GM21528 (cell line): Measurements from ENCODE around the gene HSD3B7.

Source experiments
- ATAC-seq: cut with Tn5 transposase; IDR thresholded peaks from one replicate; pipeline ENCODE4 v1.9.1; 2021; ENCODE audit warnings: mild to moderate bottlenecking, moderate library complexity; ENCODE audit not compliant: unreplicated experiment, low FRiP score

The HSD3B7 gene

DNA sequence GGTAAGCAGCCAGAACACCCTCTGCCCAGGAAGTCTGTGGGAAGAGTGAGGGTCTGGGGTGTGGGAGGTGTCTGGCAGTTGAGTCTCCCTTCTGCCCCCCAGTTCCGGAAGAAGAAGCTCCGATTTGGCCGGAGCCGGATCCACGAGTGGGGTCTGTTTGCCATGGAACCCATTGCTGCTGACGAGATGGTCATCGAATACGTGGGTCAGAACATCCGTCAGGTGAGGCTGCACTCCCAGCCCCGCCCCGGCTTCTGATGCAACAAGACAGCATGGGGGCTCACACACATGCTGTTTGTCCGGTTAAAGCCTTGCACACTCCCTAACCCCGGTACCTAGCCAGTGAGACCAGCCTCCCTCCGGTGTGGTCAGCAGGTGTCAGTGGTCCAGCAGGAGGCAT is 4.0 kb upstream of the HSD3B7 start:
- ATAC-seq, result no peak

DNA sequence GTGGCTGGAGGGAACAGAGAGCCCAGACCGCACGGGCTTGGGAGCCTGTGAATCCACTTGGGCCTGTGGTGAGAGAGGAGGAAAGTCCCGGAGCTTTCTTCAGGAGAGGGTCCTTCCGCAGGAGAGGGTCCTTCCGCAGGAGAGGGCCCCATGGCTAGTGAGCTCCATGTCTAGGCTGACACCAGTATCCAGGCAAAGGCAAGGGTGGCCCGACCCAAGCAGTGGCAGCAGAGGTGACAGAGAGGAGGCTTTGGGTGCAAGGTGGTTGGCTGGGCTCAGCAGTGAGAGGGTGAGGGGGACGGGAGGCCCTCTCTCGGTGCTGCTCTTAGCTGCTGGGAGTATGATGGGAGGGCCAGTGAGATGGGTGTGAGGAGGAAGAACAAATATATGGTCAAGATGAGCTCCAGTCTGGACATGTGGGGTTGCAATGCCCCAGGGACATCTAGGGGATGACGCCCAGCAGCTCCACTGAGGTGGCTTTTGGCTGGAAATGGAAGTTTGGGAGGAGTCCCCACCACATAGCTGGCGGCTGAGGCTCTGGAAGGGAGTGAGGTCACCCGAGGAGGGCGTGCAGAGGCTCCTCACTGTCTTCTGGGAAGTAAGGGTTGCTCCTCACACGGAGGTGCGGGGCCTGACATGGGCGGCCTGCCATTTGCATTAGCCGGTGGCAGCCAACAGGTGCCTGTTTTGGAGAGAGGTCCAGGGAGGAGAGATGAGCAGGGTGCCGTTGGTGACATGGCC is 2.3 kb upstream of the HSD3B7 start:
- no peak for ATAC-seq

DNA sequence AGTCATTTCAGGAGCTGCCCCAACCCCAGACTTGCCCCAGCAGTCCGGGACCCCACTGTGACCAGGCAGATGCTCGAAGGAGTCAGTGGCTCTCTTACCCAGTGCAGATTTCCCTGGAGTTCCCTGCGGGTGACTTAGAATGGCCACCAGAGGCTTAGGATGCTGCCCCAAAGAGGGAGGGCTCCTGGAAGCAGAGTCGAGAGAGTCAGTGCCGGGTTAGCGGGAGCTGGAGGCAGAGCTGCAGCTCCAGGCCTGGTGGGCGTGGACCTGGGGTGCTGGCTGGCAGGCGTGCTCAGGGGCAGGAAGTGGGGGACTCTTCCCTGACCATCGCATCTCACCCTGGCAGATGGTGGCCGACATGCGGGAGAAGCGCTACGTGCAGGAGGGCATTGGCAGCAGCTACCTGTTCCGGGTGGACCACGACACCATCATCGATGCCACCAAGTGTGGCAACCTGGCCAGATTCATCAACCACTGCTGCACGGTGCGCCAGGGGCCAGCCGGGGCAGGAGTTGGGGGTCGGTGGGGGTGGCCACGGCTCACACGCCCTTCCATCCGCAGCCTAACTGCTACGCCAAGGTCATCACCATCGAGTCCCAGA is 1.6 kb upstream of the HSD3B7 start:
- ATAC-seq, result no peak

DNA sequence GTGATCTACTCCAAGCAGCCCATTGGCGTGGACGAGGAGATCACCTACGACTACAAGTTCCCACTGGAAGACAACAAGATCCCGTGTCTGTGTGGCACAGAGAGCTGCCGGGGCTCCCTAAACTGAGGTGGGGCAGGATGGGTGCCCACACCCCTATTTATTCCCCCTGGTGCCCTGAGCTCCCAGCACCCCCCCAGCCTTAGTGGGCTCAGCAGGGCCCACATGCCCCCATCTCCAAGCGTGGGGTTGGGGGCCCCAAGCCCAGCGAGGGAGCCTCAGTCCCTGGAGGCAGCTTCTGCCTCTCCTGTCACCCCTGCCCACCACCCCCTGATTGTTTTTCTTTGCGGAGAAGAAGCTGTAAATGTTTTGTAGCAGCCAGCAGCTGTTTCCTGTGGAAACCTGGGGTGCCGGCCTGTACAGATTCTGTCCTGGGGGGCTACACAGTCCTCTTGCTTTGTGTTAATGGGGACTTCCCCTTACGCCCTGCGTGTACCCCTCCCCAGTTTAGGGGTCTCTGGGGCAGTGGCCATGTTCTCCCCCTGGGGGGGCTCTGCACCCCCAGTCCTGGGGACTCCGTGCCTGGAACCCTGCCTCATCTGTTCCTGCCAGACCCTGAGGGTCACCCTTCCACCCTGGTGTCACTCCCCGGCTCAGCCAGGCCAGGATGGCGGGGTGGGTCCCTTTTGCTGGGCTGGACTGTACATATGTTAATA is 953 bp upstream of the HSD3B7 start:
- no peak for ATAC-seq

DNA sequence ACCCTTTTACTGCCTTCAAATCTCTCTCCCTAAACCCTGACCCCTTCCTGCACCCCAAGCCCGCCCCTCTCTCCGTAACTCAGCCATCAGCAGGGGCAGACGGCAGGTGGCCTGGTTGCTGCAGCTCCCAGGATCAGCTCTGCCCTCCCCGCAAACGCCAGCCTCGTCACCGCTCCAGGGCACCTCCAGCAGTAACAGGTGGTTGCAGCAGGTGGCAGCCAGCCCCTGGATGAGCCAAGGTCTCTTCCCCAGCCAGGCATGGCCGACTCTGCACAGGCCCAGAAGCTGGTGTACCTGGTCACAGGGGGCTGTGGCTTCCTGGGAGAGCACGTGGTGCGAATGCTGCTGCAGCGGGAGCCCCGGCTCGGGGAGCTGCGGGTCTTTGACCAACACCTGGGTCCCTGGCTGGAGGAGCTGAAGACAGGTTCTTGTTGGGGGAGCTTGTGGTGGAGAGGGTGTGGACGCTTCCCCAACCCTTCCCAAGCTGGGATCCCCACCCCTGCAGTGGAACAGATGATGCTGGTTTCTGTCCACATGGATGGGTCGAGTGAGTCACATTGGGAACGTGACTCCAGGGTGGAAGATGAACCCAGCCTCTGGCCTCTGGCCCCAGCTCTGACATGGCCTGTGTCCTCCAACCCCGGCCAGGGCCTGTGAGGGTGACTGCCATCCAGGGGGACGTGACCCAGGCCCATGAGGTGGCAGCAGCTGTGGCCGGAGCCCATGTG is 558 bp downstream of the HSD3B7 start:
- no peak for ATAC-seq

DNA sequence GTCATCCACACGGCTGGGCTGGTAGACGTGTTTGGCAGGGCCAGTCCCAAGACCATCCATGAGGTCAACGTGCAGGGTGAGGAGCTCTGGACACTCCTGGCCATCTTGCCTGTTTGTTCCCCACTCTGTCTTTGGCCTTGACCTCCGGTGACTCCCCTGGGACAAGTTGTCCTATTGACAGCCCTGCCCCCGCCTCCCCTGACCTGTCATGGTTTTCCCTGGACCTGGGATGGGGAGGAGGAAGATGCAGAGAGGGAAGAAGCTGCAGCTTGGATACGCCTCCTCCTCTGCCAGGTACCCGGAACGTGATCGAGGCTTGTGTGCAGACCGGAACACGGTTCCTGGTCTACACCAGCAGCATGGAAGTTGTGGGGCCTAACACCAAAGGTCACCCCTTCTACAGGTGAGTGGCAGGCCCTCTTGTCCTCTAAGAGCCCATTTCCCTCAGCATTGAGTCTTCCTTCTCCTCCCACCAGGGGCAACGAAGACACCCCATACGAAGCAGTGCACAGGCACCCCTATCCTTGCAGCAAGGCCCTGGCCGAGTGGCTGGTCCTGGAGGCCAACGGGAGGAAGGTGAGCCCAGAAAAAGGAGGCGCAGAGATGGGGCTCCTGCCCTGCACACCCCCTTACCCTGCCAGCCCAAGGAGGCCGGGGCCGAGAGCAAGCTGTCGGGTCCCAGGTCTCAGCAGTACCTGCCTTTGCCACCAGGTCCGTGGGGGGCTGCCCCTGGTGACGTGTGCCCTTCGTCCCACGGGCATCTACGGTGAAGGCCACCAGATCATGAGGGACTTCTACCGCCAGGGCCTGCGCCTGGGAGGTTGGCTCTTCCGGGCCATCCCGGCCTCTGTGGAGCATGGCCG is 1.4 kb downstream of the HSD3B7 start:
- no peak for ATAC-seq

DNA sequence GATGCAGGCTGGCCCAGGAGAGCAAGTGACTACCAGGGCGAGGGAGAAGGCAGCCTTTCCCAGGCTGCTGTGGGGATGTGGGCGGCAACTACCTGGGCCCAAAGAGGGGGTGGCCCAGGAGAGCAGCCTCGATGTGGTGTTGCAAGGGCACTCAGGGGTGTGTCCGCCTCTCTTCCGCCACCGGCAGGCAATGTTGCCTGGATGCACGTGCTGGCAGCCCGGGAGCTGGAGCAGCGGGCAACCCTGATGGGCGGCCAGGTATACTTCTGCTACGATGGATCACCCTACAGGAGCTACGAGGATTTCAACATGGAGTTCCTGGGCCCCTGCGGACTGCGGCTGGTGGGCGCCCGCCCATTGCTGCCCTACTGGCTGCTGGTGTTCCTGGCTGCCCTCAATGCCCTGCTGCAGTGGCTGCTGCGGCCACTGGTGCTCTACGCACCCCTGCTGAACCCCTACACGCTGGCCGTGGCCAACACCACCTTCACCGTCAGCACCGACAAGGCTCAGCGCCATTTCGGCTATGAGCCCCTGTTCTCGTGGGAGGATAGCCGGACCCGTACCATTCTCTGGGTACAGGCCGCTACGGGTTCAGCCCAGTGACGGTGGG is 2.7 kb downstream of the HSD3B7 start:
- no peak for ATAC-seq

DNA sequence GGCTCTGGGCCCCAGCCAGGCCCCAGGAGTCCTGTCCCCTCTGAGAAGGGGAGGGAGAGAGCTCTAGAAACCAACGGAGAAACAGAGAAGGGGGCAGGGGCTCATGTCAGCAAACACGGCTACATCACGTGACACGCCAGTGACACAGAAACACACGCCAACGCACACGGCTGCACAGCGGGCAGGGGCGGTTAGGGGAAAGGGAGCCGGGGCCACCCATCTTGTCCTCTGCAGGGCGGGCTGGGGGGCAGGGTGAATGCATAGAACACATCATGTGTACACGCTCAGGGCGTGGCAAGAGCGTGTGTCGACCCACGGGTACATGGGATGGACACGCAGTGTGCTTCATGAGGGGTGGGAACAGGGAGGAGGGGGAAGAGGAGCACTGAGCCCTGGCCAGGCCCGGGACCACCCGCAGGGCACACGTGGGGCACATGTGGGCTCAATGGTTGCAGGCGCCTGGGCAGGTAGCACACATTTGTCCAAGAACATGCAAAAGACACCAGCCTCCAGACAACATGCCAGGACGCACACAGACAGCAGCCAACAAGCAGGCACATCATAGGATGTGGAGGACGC is 4.6 kb downstream of the HSD3B7 start:
- no peak for ATAC-seq

DNA sequence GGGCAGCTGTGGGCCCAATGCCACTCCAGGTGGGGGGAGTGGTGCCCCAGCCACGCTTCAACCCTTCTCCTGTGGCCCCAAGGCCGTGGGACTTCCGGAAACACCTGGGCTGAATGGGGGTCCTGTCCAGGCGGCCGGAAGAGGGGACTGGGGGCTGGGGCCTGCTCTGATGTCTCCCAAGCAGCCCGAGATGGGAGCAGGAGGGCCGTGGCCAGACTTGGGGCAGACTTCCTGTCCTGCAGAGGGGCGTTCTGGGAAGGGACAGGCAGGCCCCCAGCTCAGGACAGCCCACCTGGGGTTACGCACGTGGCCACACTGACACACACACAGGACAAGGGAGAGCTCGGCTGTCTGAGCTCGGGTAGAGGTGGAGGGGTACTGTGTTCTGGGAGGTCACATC is 5.1 kb downstream of the HSD3B7 start:
- no peak for ATAC-seq

DNA sequence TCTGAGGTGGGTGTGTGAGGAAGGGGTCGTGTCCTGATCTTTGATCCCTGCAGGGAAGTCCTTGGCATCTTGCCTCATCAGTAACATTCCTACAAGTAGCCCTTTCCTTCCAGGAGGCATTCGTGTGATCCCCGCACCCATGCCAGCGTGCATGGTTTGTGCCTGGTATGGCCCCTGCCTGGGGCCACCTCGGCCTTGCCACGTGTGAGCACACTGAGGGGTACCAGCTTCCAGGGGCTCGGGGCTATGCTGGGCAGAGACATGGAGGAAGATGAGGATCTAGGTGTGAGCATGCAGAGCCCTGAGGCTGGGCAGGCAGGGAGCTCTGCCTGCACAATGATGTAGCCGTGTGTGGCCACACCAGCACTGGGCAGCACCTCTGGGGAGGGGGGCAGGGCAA is 6.0 kb downstream of the HSD3B7 start:
- ATAC-seq, result no peak

DNA sequence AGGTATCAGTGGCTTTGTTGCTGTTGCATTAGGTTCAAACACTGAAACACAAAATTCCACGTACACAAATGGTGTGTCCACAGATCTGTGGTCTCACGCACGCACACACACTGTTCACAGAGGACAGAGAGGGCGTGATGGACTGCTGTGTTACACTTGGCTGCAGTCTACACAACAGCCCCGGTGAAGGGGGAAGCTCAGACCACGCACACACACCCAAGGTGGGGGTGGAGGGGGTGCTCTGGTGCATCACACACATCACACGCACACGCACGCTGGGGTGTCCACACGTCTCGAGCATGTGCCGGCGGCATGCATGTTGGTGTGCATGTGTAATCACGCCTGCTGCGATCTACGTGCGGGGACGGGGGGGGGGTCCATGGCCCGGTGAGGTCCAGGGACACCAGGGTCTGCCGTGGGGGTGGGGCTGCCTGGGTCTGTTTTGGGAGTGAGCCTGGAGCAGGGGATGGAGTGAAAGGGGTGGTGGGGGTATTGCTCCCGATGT is 7.3 kb downstream of the HSD3B7 start:
- no peak for ATAC-seq

DNA sequence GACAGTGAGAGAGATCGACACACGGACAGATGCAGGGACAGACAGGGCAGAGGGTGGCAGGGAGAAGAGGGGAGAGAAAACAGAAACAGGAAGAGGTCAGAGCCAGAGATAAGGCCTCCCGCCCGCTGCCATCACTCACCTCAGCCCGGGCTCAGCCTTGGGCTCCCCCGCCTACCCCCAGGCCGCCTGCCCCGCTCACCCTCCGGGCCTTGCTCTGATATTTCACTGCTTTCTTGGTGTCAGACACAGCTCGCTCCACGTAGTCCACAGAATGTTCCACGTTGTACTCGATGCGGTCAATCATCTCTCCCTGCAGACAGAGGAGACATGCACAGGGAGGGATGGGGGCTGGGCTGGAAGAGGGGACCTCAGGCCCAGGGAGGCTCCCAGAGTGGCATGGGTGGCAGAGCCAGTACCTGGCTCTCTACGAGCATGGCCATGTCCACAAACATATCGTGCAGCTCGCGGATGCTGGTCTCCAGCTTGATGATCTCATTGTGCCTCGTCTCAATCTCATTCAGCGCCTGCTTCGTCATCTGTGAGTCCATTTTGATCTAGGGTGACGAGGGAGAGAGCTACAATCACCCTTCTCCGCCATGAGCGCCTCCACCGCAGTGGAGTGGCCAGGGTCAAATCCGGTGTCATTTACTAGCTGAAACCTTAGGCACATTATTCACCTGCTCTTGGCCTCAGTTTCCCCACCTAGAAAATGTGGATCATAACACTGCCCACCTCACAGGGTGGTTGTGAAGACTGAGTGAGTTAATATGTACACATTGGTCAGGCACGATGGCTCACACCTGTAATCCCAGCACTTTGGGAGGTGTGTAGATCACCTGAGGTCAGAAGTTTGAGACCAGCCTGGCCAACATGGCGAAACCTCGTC is 8.2 kb downstream of the HSD3B7 start:
- ATAC-seq, result no peak

DNA sequence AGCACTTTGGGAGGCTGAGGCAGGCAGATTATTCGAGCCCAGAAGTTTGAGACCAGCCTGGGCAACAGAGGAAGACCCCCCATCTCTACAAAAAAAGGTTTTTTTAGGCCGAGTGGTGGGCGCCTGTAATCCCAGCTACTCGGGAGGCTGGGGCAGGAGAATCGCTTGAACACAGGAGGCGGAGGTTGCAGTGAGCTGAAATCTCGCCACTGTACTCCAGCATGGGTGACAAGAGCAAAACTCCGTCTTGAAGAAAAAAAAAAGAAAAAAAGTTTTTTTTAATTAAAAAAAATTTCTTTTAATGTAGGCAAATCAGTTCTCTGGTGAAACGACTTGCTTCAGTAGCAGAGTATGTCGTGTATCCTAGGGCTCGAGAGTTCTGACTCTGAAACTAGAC is 10.9 kb downstream of the HSD3B7 start:
- no peak for ATAC-seq

DNA sequence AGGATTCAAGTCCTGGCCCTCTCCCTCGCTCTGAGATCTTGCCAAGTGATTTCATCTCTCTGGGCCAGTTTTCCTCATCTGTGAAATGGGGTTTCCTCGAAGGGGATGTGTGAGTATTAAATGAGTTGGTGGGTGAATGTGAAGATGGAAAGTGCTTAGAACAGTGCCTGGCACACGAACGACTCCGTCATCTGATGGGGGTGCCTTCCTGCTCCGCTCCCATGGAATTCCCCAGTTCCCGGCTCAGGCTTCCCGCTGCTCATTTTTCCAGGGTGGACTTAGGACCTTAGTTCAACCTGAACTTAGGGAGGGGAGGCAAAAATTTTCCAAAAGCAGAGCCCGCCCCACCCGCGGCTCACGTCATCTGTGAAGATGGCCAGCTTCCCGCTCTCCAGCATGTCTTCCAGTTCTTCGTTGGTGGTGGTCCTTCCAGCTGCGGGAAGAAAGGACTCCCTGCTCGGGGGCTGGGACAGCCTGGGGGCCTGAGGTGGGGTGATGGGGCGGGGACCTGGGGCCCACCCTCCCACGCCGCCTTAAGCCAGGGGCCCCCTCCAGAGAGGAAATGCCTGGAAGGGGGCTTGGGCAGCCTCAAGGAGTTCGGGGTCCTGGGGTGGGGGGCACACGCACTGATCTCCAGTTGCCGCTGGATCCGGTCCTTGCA is 11.4 kb downstream of the HSD3B7 start:
- ATAC-seq, result no peak

DNA sequence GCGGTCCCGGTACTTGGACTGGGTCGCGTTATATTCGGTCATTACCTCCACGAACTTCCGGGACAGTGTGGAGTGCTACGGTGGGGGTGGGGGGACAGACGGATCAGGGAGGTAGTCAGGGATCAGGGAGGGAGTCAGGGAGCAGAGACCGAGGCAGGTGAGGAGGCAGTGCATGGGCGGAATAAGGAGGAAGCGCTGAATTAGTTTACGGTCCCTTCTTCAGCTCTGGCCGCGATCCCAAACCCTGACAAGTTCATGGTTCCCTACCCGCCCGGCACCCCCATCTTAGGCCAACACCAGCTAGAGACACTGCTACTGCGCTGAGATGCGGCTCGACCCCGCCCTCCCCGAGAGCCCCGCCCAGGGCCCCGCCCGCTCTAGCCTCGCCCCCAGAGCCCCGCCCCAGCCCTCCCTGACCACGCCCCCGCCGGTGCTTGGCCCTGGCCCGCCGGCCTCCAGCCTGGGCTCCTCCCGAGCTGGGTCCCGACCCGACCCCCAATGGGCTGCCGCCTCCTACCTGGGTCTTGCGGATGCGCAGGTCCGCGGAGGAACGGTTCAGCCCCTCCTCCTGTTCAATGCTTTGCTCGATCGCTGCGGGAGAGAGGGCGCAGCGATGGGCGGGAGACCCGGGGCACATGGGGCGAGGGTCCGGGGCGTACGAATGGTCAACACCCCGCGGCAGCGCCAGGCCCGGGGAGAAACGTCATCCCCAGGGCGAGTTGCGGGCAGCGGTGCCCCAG is 12.1 kb downstream of the HSD3B7 start:
- ATAC-seq, result peak; percentile 74

DNA sequence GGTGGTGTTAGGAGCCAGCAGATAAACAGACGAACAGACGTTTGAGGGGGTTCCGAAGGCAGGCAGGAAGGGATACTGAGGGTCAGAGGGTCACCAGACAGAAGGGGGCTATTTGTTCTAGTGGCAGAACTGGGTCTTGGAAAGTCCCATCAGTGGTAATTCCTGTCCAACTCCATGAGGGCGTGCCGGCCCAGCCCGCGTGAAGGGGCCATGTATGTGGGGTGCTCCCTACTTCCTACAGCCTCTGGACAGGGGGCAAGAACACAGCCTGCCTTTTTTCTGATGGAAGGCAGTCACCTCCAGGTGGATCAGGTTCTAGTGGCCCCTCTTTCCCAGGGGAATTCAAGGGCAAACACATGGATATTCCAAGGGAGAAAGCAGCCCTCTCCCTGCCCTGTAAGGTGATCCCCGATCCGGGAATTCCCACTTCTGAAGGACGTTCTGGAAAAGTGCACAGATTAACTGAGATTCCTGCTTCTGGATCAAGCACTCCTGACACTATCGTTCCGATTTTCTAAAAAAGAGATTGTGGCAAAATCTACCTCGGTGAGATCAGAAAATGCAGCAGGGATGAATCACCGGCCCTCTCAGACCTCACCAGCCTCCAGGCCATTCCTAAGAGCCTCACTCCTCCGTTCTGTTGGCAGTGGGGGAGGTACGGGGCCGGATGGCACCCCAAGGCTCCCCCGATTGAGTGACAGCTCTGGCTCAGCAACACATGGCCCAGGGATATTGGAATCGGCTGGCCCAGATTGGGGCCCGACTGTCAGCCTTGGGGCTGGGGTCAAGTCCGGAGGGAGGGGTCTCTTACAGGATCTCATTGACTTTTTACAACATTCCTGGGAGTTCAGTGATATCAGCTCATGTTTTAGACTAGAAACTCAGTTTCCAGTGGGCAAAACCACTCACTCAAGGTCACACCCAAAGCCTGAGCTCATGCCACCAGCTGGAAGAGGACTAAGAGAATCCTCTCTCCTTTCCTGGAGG is 13.0 kb downstream of the HSD3B7 start:
- no peak for ATAC-seq
